Kidney (tissue), 14 donors: ENCODE results near the gene ZFP1. TPM values are rescaled to one million over a fixed set of nuclear protein-coding genes. Genes with fewer than 3 reads are reported as not detected.

ENCODE experiments used
- DNase-seq, 5 donors: peaks; one replicate each; pipeline ENCODE4 v3.0.0-alpha.2; 2013 to 2020
- FAIRE-seq: peaks from 2 replicates; lab custom pipeline; 2012; peaks lifted over from hg19 to GRCh38; lab: Jason Lieb, UNC
- H3K27ac ChIP-seq, 2 donors: one replicate each; pipeline ENCODE4 v1.7.0; 2013; ENCODE audit warnings: low read depth in 2 of 2, low read length in 2 of 2, inconsistent platforms in 1 of 2
- H3K27me3 ChIP-seq: one replicate; pipeline ENCODE4 v1.7.1; 2013; ENCODE audit warnings: low read length, inconsistent platforms; ENCODE audit not compliant: control insufficient read depth, insufficient read depth
- H3K36me3 ChIP-seq, 3 donors: one replicate each; pipeline versions ENCODE4 v1.7.0 to v1.7.1; 2013; ENCODE audit warnings: low read length in 3 of 3, control low read depth in 1 of 3, inconsistent platforms in 1 of 3; ENCODE audit not compliant: insufficient read depth in 3 of 3, control insufficient read depth in 2 of 3
- H3K4me1 ChIP-seq, 3 donors: one replicate each; pipeline versions ENCODE4 v1.7.0 to v1.7.1; 2013; ENCODE audit warnings: low read length in 3 of 3, inconsistent platforms in 1 of 3, low read depth in 1 of 3; ENCODE audit not compliant: control insufficient read depth in 2 of 3, insufficient read depth in 2 of 3
- H3K4me3 ChIP-seq, 3 donors: one replicate each; pipeline versions ENCODE4 v1.7.0 to v1.8.1; 2013; ENCODE audit warnings: low read length in 3 of 3, control low read depth in 1 of 3, inconsistent platforms in 1 of 3
- H3K9ac ChIP-seq, 3 donors: one replicate each; pipeline versions ENCODE4 v1.7.0 to v1.7.1; 2013; ENCODE audit warnings: low read length in 3 of 3, control low read depth in 1 of 3, inconsistent platforms in 1 of 3
- H3K9me3 ChIP-seq, 3 donors: one replicate each; pipeline versions ENCODE4 v1.7.0 to v1.7.1; 2013; ENCODE audit warnings: low read length in 3 of 3, control low read depth in 1 of 3, inconsistent platforms in 1 of 3; ENCODE audit not compliant: control insufficient read depth in 2 of 3, insufficient read depth in 1 of 3
- intact Hi-C: fragments of 100-400 bp; cut with DNase I; formaldehyde crosslinking; loops from one replicate; pipeline ENCODE4 v1.11.1; 2022
- polyA plus RNA-seq: library from polyadenylated mRNA; stranded (reverse); fragments of 350-450 nt; fragmentation: Illumina TruSeq; extraction: RNeasy Lipid Tissue Mini Kit (QIAGEN cat#74804); gene quantifications from one replicate; pipeline ENCODE4 v1.2.3, GENCODE V29; 2014; ENCODE audit warnings: low read depth, low replicate concordance; ENCODE audit not compliant: insufficient read depth
- total RNA-seq: library from RNA; stranded (reverse); fragmentation: NEBNext Ultra II Directional; extraction: Animal tissue kit (Norgen Biotek cat#: 25700); gene quantifications from one replicate; pipeline ENCODE4 v1.2.1, GENCODE V29; 2021
- TF ChIP-seq, protein P1 (sequence below): IDR thresholded peaks from 3 replicates; pipeline ENCODE4 v1.5.1; 2012; ENCODE audit warnings: mild to moderate bottlenecking, moderate library complexity, borderline replicate concordance; ENCODE audit not compliant: insufficient read depth; ENCODE audit errors: extremely low read depth
- donor health status: control.
- donor health status: control.
- donor health status: control.
- donor health status: control.
- donor health status: control.
- donor health status: DM: yes; HTN: yes; CAD: no.
- donor health status: Normal renal cell carcinoma (clear cell type).

ZFP1 gene
- total and polyA plus RNA-seq, 2 donors from 2014 or later = 4.6 to 9.2 TPM

DNA sequence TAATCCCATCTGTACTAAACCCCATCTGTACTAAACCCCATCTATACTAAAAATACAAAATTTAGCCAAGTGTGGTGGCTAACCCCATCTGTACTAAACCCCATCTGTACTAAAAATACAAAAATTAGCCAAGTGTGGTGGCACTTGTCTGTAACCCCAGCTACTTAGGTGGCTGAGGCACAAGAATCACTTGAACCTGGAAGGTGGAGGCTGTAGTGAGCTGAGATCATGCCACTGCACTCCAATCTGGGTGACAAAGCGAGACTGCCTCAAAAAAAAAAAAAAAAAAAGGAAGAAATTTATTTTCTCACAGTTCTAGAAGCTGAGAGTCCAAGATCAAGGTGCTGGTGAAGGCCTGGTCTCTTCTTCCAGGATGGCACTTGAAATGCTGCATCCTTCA lies 12.1 kb downstream of the ZFP1 start:
- Histone ChIP-seq H3K4me3 (no peak overlapping the region), H3K36me3 (peaks cover 0 to 6% (median 2%) of the 10 kb centered on the region in 3 donors), H3K4me1 (no peaks in the 10 kb centered on the region), H3K27ac (no peak overlapping the region), H3K27me3 (no peaks in the 10 kb centered on the region), H3K9me3 (no peaks in the 10 kb centered on the region), H3K9ac (no peak overlapping the region)
- TF ChIP-seq, protein P1, sequence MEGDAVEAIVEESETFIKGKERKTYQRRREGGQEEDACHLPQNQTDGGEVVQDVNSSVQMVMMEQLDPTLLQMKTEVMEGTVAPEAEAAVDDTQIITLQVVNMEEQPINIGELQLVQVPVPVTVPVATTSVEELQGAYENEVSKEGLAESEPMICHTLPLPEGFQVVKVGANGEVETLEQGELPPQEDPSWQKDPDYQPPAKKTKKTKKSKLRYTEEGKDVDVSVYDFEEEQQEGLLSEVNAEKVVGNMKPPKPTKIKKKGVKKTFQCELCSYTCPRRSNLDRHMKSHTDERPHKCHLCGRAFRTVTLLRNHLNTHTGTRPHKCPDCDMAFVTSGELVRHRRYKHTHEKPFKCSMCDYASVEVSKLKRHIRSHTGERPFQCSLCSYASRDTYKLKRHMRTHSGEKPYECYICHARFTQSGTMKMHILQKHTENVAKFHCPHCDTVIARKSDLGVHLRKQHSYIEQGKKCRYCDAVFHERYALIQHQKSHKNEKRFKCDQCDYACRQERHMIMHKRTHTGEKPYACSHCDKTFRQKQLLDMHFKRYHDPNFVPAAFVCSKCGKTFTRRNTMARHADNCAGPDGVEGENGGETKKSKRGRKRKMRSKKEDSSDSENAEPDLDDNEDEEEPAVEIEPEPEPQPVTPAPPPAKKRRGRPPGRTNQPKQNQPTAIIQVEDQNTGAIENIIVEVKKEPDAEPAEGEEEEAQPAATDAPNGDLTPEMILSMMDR = no peak
- intact Hi-C loops = no loop called here
- FAIRE-seq = no peak
- DNase-seq = no peak

DNA sequence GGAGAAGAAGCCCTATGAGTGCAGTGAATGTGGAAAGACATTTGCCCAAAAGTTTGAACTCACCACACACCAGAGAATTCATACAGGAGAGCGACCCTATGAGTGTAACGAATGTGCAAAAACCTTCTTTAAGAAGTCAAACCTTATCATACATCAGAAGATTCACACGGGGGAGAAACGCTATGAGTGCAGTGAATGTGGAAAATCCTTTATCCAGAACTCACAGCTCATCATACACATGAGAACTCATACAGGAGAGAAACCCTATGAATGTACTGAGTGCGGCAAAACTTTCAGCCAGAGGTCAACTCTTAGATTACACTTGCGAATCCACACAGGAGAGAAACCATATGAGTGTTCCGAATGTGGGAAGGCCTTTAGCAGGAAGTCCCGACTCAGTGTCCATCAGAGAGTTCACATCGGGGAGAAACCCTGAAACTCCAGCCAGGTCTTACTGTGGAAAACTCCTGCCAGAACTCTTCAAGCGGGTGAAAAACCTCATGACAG lies 21.6 kb downstream of the ZFP1 start:
- TF ChIP-seq, protein P1 = no peak
- DNase-seq (no peak), FAIRE-seq (no peak)
- Histone ChIP-seq H3K4me3 (no peak overlapping the region), H3K27ac (no peak overlapping the region), H3K4me1 (no peaks in the 10 kb centered on the region), H3K36me3 (peaks cover 31 to 41% (median 35%) of the 10 kb centered on the region in 3 donors), H3K9me3 (peaks cover 13 to 37% (median 17%) of the 10 kb centered on the region in 3 donors), H3K27me3 (no peaks in the 10 kb centered on the region), H3K9ac (no peak overlapping the region)
- intact Hi-C loops = no loop called here

DNA sequence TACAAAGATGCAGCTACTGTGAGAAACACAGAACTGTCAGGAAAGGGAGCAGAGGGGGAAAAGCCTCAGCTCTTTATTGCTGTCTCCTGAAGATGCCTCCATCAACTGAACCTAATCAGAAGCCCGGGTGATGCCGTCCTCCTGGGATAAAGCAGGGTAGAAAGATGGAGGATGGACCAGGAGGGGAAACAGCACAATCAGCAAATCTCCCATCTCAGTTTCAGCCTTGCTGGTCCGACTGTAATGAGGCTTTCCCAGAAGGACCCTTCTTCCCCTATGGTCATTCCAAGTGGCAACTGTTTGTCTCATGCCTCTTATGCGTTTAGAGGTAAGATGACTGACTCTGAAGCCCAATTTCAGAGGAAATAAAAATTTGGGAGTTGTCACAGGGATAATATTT lies 24.3 kb downstream of the ZFP1 start:
- TF ChIP-seq, protein P1 = no peak
- peaks cover 12 to 54% (median 16%) of the 10 kb centered on the region in 3 donors for H3K9me3 ChIP-seq
- no peaks in the 10 kb centered on the region for H3K27me3 ChIP-seq
- intact Hi-C loops = no loop called here
- H3K9ac ChIP-seq = no peak overlapping the region
- no peak overlapping the region for H3K27ac ChIP-seq
- DNase-seq (no peak), FAIRE-seq (no peak)
- no peak overlapping the region for H3K4me3 ChIP-seq
- H3K4me1 ChIP-seq = no peaks in the 10 kb centered on the region
- peaks cover 22 to 31% (median 26%) of the 10 kb centered on the region in 3 donors for H3K36me3 ChIP-seq

DNA sequence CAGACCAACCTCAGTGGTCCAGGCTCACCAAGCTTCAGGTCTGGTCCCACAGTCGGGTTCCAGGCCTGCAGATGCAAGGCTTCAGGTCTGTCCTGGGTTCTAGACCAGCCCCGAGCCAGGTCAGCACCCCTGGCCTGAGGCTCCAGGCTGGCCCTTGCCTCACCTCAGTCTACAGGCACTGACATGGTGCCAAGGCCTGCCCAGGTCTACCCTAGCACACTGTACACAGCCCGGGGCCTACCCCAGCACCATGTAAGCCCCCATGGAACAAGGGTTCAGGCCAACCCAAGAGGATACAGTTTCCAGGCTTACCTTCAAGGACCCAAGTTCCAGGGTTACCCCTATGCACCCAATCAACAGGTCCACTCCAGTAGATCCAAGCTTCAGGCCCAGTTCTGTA lies 26.8 kb downstream of the ZFP1 start:
- no peak for DNase-seq
- Histone ChIP-seq H3K4me3 (no peak overlapping the region), H3K9ac (no peak overlapping the region), H3K27ac (no peak overlapping the region), H3K4me1 (no peaks in the 10 kb centered on the region), H3K36me3 (peaks cover 3 to 8% (median 7%) of the 10 kb centered on the region in 3 donors), H3K9me3 (peaks cover 4 to 35% (median 9%) of the 10 kb centered on the region in 3 donors), H3K27me3 (no peaks in the 10 kb centered on the region)
- no peak for FAIRE-seq
- intact Hi-C loops = no loop called here
- TF ChIP-seq, protein P1 = no peak
